Endothelial cell of umbilical vein (primary cell): ENCODE data around the gene SOHLH1. TPM values are rescaled to one million over a fixed set of nuclear protein-coding genes. Genes with fewer than 3 reads are reported as not detected.

Source experiments
- BruUV-seq: library from RNA; stranded (reverse); fragments of 400-500 nt; replicated peaks from 2 replicates; lab custom pipeline; 2021; lab: Mats Ljungman, UMichigan
- CTCF ChIA-PET: fragments of 300-600, 350-600 bp; sonication (Branson Sonifier 250); formaldehyde crosslinking; loops from one replicate; lab custom pipeline; 2021; ENCODE audit warnings: antibody characterized with exemption, inconsistent platforms; lab: Charles Lee
- POLR2A ChIA-PET: fragments of 300-600, 350-600 bp; sonication (Branson Sonifier 250); formaldehyde crosslinking; loops from one replicate; lab custom pipeline; 2021; ENCODE audit warnings: antibody characterized with exemption, inconsistent platforms; lab: Charles Lee
- DNase-seq: peaks from one replicate; pipeline ENCODE4 v3.0.0-alpha.2; 2011; ENCODE audit warnings: low read depth, low spot score
- FAIRE-seq: peaks from 2 replicates; lab custom pipeline; 2011; peaks lifted over from hg19 to GRCh38; lab: Jason Lieb, UNC
- H2AFZ ChIP-seq: 2 replicates; pipeline ENCODE4 v1.6.0; 2012; ENCODE audit warnings: low read depth, low read length, control low read depth, inconsistent platforms
- H3K27ac ChIP-seq: 2 replicates; pipeline ENCODE4 v1.5.1; 2011; ENCODE audit warnings: low read depth, mild to moderate bottlenecking, control low read depth, low read length, moderate library complexity; ENCODE audit not compliant: insufficient read depth
- H3K27me3 ChIP-seq, 2 experiments: 2 replicates each; pipeline versions ENCODE4 v1.6.0 to v1.6.1; 2011; ENCODE audit warnings: low read length in 2 of 2, mixed read lengths in 1 of 2; ENCODE audit not compliant: control insufficient read depth in 2 of 2, insufficient read depth in 2 of 2
- H3K36me3 ChIP-seq, 2 experiments: 2 replicates in 1 of 2; 3 replicates in 1 of 2; pipeline ENCODE4 v1.5.1; 2011; ENCODE audit warnings: low read length in 2 of 2, mild to moderate bottlenecking in 1 of 2, moderate library complexity in 1 of 2; ENCODE audit not compliant: control insufficient read depth in 2 of 2, insufficient read depth in 2 of 2; ENCODE audit errors: extremely low read depth in 1 of 2
- H3K4me1 ChIP-seq: 3 replicates; pipeline ENCODE4 v1.5.1; 2011; ENCODE audit warnings: mild to moderate bottlenecking, low read length; ENCODE audit not compliant: control insufficient read depth, insufficient read depth; ENCODE audit errors: extremely low read depth
- H3K4me2 ChIP-seq: 2 replicates; pipeline ENCODE4 v1.6.1; 2011; ENCODE audit warnings: low read length, control low read depth, mixed read lengths; ENCODE audit not compliant: insufficient read depth
- H3K4me3 ChIP-seq, 3 experiments: fragments of 200-600 bp in 1 of 3; sonication (generic), shearing (Covaris generic) in 1 of 3; replicated peaks in 1 of 3; 2 replicates each; pipeline ENCODE4 v1.5.1; 2011 to 2016; ENCODE audit warnings: control low read depth in 3 of 3, low read length in 3 of 3, mild to moderate bottlenecking in 2 of 3, inconsistent platforms in 1 of 3, low read depth in 1 of 3, moderate library complexity in 1 of 3; ENCODE audit not compliant: insufficient read depth in 1 of 3
- H3K79me2 ChIP-seq: 2 replicates; pipeline ENCODE4 v1.6.0; 2012; ENCODE audit warnings: low read length, inconsistent platforms; ENCODE audit not compliant: control insufficient read depth, insufficient read depth
- H3K9ac ChIP-seq: replicated peaks from 2 replicates; pipeline ENCODE3; 2011; ENCODE audit warnings: low read length, control low read depth; ENCODE audit not compliant: insufficient read depth; ENCODE audit errors: extremely low read depth
- H3K9me1 ChIP-seq: replicated peaks from 3 replicates; pipeline ENCODE4 v1.6.0; 2011; ENCODE audit warnings: mild to moderate bottlenecking, low read length; ENCODE audit not compliant: control insufficient read depth, insufficient read depth; ENCODE audit errors: extremely low read depth
- H3K9me3 ChIP-seq: replicated peaks from 2 replicates; pipeline ENCODE4 v1.5.1; 2012; ENCODE audit warnings: low read length, inconsistent platforms; ENCODE audit not compliant: control insufficient read depth, insufficient read depth
- H4K20me1 ChIP-seq: replicated peaks from 2 replicates; pipeline ENCODE3; 2011; ENCODE audit warnings: mild to moderate bottlenecking, low read length; ENCODE audit not compliant: control insufficient read depth, insufficient read depth; ENCODE audit errors: extremely low read depth
- CTCF ChIP-seq, 2 donors: IDR thresholded peaks; 1 replicate in 1 of 2; 2 replicates in 1 of 2; pipeline ENCODE4 v1.5.1; 2011; ENCODE audit warnings: low read length in 2 of 2, mild to moderate bottlenecking in 2 of 2, moderate library complexity in 2 of 2, control low read depth in 1 of 2, inconsistent platforms in 1 of 2, low read depth in 1 of 2; ENCODE audit not compliant: insufficient read depth in 1 of 2; ENCODE audit errors: extremely low read depth in 1 of 2
- EZH2 ChIP-seq: IDR thresholded peaks from 2 replicates; pipeline ENCODE4 v1.6.1; 2012; ENCODE audit warnings: borderline replicate concordance, low read depth, mild to moderate bottlenecking, moderate library complexity, low read length, inconsistent platforms; ENCODE audit not compliant: severe bottlenecking
- FOS ChIP-seq: IDR thresholded peaks from 2 replicates; pipeline ENCODE4 v1.6.1; 2011; ENCODE audit warnings: mild to moderate bottlenecking, low read length, moderate library complexity, borderline replicate concordance; ENCODE audit not compliant: insufficient read depth
- GATA2 ChIP-seq: IDR thresholded peaks from 2 replicates; pipeline ENCODE4 v1.7.0; 2011; ENCODE audit warnings: low read depth, mild to moderate bottlenecking, moderate library complexity, mixed read lengths, low read length; ENCODE audit not compliant: insufficient read length, insufficient read depth
- JUN ChIP-seq: IDR thresholded peaks from 2 replicates; pipeline ENCODE4 v1.6.1; 2011; ENCODE audit warnings: borderline replicate concordance, low read depth; ENCODE audit not compliant: insufficient read length, insufficient read depth
- MYC ChIP-seq: IDR thresholded peaks from one replicate; pipeline ENCODE4 v1.6.1; 2011; ENCODE audit warnings: mild to moderate bottlenecking, low read depth, low read length
- POLR2A ChIP-seq: IDR thresholded peaks from 2 replicates; pipeline ENCODE4 v1.6.1; 2012; ENCODE audit warnings: low read depth, mild to moderate bottlenecking, control low read depth, low read length
- POLR2AphosphoS5 ChIP-seq: IDR thresholded peaks from 2 replicates; pipeline ENCODE4 v1.6.1; 2012; ENCODE audit warnings: low read depth, mild to moderate bottlenecking, control low read depth, low read length, moderate library complexity; ENCODE audit not compliant: insufficient read depth
- dilution Hi-C: fragments of 300-500 bp; cut with MboI; formaldehyde crosslinking; loops from one replicate; pipeline ENCODE4 v1.15.0; 2019; ENCODE audit warnings: low sequenced_read_pairs; ENCODE audit not compliant: extremely low pct_ligation_motif_present
- intact Hi-C: fragments of 100-400 bp; cut with micrococcal nuclease; formaldehyde crosslinking; loops from one replicate; pipeline ENCODE4 v1.10.0; 2022
- polyA plus RNA-seq, 4 experiments: library from polyadenylated mRNA; depleted of rRNA in 3 of 4; stranded (reverse) in 3 of 4; unstranded in 1 of 4; fragments of >200 nt; gene quantifications; 2 replicates each; pipeline versions ENCODE4 v1.2.1 to v1.2.3, GENCODE V29; 2011 to 2012; ENCODE audit warnings: missing spikeins in 1 of 4
- total RNA-seq: library from RNA; stranded (reverse); gene quantifications from 2 replicates; pipeline ENCODE4 v1.2.3, GENCODE V29; 2021
- TF ChIP-seq, protein P1 (sequence below): IDR thresholded peaks from 2 replicates; pipeline ENCODE4 v1.6.1; 2011; ENCODE audit not compliant: insufficient read depth, insufficient read length

Gene SOHLH1
- total and polyA plus RNA-seq, 2 donors (not counting 3 experiments of a cell fraction or from before 2014, with no cell fraction given) = not detected

- Histone ChIP-seq H3K27ac (no peak overlapping the region), H3K4me3 (no peak overlapping the region), H3K4me2 (no peak overlapping the region), H3K79me2 (no peaks in the 10 kb centered on the region), H2AFZ (no peak overlapping the region), H3K36me3 (no peaks in the 10 kb centered on the region), H3K9ac (no peak overlapping the region), H4K20me1 (no peaks in the 10 kb centered on the region), H3K4me1 (peaks cover 14% of the 10 kb centered on the region), H3K27me3 (no peaks in the 10 kb centered on the region), H3K9me1 (no peaks in the 10 kb centered on the region), H3K9me3 (peaks cover 2% of the 10 kb centered on the region)
- intact Hi-C loops (no loop called here), dilution Hi-C loops (no loop called here)
- CTCF ChIA-PET = no interaction called here
- TF ChIP-seq POLR2AphosphoS5 (no peak), EZH2 (no peak), JUN (no peak), MYC (no peak), FOS (no peak), POLR2A (no peak), CTCF (IDR thresholded peaks at IDR 0.05; ENCODE audit: extremely low read depth in 1 of 2, insufficient read depth in 1 of 2, low read depth in 1 of 2, low read length in 2 of 2) (no peak), GATA2 (no peak)
- TF ChIP-seq, protein P1, sequence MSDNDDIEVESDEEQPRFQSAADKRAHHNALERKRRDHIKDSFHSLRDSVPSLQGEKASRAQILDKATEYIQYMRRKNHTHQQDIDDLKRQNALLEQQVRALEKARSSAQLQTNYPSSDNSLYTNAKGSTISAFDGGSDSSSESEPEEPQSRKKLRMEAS = no peak
- DNase-seq = no peak
- FAIRE-seq = no peak
- no TSS peak for BruUV-seq
- POLR2A ChIA-PET = no interaction called here
Measured at GRCh38 chr9:135728436-135729110, 29.3 kb upstream of the SOHLH1 start.
